GM10847 (cell line): Measurements from ENCODE around the gene SWT1.
A peak's percentile ranks its signal among the peaks of the same experiment; 100 is the strongest.

ENCODE experiments used
- POLR2A ChIP-seq: IDR thresholded peaks from 2 replicates; pipeline ENCODE4 v1.6.1; 2011; ENCODE audit not compliant: insufficient read length; ENCODE audit errors: extremely low read depth

Gene SWT1

GRCh38 chr1:185156854-185157598, at the start of gene SWT1, which contains the start of gene TRMT1L:
SWT1 (plus strand) TSS chr1:185157167; CDS start chr1:185160842, 3,675 bp downstream.
TRMT1L (minus strand) TSS chr1:185156953; CDS start chr1:185156712, 241 bp downstream.
- TF ChIP-seq POLR2A: peak; percentile 81

- no peak for TF ChIP-seq POLR2A
Observed at GRCh38 chr1:185108321-185108720, 48.6 kb upstream of the SWT1 start.

GRCh38 chr1:185110145-185110544, 46.8 kb upstream of the SWT1 start:
- no peak for TF ChIP-seq POLR2A

- TF ChIP-seq POLR2A: no peak
Observed at GRCh38 chr1:185111873-185112272, 45.1 kb upstream of the SWT1 start.

GRCh38 chr1:185112356-185112755, 44.6 kb upstream of the SWT1 start:
- TF ChIP-seq POLR2A: no peak

- TF ChIP-seq POLR2A: no peak
Observed at GRCh38 chr1:185129708-185130107, 27.3 kb upstream of the SWT1 start.

- TF ChIP-seq POLR2A: no peak
Observed at GRCh38 chr1:185132534-185132933, 24.4 kb upstream of the SWT1 start.

- no peak for TF ChIP-seq POLR2A
Observed at GRCh38 chr1:185137896-185138545, 18.9 kb upstream of the SWT1 start.

- no peak for TF ChIP-seq POLR2A
Observed at GRCh38 chr1:185139246-185139645, 17.7 kb upstream of the SWT1 start.

GRCh38 chr1:185144233-185144632, 12.7 kb upstream of the SWT1 start:
- TF ChIP-seq POLR2A: no peak

- no peak for TF ChIP-seq POLR2A
Observed at GRCh38 chr1:185151215-185151614, 5.8 kb upstream of the SWT1 start.

GRCh38 chr1:185152187-185152767, 4.7 kb upstream of the SWT1 start:
- TF ChIP-seq POLR2A: no peak

- TF ChIP-seq POLR2A: no peak
Observed at GRCh38 chr1:185154912-185155513, 2.0 kb upstream of the SWT1 start.

GRCh38 chr1:185155600-185156287, 1.2 kb upstream of the SWT1 start:
- no peak for TF ChIP-seq POLR2A

- TF ChIP-seq POLR2A: no peak
Observed at GRCh38 chr1:185156288-185156853, 596 bp upstream of the SWT1 start.
